ENCODE data around the gene FLCN. TPM values are rescaled to one million over a fixed set of nuclear protein-coding genes. Genes with fewer than 3 reads are reported as not detected.

The FLCN gene
- total and polyA plus RNA-seq, 2 experiments from 2014 or later: 12.1 to 36.6 TPM

DNA sequence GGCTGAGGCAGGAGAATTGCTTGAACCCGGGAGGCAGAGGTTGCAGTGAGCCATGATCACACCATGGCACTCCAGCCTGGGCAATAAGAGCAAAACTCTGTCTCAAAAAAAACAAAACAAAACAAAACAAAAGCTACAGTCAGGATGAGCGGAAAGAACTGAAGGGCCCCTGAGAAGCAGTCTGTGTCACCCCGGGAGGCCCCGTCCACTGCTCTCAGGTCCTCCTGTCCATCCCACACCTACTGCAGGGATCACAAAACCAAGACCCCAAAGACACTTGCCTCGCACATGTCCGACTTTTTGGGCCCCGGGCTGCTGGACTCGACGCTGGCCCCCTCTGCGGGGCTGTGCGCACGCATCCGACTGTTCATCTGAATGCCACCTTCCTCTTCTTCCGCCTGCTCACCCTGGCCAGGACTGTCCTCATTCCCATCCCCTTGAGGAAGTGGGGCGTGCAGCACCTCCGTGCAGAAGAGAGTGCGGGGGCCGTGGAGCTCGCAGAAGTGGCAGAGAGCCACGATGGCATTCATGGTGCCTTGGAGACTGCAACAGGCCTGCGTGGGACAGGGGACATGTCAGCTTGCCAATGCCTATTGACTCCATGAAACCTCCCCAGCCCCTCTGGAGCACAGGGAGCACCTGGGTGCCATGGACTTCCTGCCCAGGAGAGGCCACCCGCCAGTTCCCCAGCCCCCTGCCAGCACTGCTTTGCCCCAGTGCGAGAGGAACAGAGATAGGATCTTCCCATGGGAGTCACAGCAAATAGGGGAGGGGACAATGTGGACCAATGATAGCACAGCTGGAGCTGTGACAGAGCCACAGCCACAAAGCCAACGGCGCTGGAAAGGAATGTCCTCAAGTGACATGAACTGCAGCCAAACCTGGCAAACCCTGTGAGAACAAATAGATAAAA is 9.1 kb downstream of the FLCN start:
- H3K9me3 Mint-ChIP-seq: no peaks in the 10 kb centered on the region
- no peak for ATAC-seq

More for the DNA sequence above, 9.1 kb downstream of the FLCN start:
- no peak overlapping the region for H3K27ac ChIP-seq (ENCODE audit: low read depth)
- Mint-ChIP-seq H3K36me3 (ENCODE audit: low read depth) (peaks cover 78% of the 10 kb centered on the region), H3K27ac (no peak overlapping the region), H3K27me3 (ENCODE audit: insufficient read depth, low read depth, poor library complexity) (peaks cover 12% of the 10 kb centered on the region), H3K4me3 (no peak overlapping the region), H3K4me1 (no peaks in the 10 kb centered on the region)
- no peak overlapping the region for H3K4me3 ChIP-seq
- H2AFZ ChIP-seq: no peak overlapping the region
- H3K4me2 ChIP-seq: no peak overlapping the region
- no peaks in the 10 kb centered on the region for H3K9me2 ChIP-seq (ENCODE audit: insufficient read depth)
- H3K36me3 ChIP-seq (ENCODE audit: insufficient read depth): peaks cover 30% of the 10 kb centered on the region
- no peaks in the 10 kb centered on the region for H3K4me1 ChIP-seq (ENCODE audit: insufficient read depth)
- peaks cover 4% of the 10 kb centered on the region; the same call in 1 of the 2 replicates for H3K79me2 ChIP-seq (replicated peaks; ENCODE audit: insufficient read depth)
- H4K20me1 ChIP-seq (replicated peaks; ENCODE audit: insufficient read depth): peaks cover 3% of the 10 kb centered on the region; the same call in 1 of the 2 replicates
- DNase-seq (ENCODE audit: low spot score): no peak
- TF ChIP-seq CREB1 (CRISPR knock-in tag; IDR thresholded peaks at IDR 0.05; ENCODE audit: low read depth) (no peak), EZH2 (IDR thresholded peaks at IDR 0.05; ENCODE audit: low read depth, unreplicated experiment) (no peak), STAT1 (IDR thresholded peaks at IDR 0.05; ENCODE audit: unreplicated experiment) (no peak)
- TF ChIP-seq, protein P1, sequence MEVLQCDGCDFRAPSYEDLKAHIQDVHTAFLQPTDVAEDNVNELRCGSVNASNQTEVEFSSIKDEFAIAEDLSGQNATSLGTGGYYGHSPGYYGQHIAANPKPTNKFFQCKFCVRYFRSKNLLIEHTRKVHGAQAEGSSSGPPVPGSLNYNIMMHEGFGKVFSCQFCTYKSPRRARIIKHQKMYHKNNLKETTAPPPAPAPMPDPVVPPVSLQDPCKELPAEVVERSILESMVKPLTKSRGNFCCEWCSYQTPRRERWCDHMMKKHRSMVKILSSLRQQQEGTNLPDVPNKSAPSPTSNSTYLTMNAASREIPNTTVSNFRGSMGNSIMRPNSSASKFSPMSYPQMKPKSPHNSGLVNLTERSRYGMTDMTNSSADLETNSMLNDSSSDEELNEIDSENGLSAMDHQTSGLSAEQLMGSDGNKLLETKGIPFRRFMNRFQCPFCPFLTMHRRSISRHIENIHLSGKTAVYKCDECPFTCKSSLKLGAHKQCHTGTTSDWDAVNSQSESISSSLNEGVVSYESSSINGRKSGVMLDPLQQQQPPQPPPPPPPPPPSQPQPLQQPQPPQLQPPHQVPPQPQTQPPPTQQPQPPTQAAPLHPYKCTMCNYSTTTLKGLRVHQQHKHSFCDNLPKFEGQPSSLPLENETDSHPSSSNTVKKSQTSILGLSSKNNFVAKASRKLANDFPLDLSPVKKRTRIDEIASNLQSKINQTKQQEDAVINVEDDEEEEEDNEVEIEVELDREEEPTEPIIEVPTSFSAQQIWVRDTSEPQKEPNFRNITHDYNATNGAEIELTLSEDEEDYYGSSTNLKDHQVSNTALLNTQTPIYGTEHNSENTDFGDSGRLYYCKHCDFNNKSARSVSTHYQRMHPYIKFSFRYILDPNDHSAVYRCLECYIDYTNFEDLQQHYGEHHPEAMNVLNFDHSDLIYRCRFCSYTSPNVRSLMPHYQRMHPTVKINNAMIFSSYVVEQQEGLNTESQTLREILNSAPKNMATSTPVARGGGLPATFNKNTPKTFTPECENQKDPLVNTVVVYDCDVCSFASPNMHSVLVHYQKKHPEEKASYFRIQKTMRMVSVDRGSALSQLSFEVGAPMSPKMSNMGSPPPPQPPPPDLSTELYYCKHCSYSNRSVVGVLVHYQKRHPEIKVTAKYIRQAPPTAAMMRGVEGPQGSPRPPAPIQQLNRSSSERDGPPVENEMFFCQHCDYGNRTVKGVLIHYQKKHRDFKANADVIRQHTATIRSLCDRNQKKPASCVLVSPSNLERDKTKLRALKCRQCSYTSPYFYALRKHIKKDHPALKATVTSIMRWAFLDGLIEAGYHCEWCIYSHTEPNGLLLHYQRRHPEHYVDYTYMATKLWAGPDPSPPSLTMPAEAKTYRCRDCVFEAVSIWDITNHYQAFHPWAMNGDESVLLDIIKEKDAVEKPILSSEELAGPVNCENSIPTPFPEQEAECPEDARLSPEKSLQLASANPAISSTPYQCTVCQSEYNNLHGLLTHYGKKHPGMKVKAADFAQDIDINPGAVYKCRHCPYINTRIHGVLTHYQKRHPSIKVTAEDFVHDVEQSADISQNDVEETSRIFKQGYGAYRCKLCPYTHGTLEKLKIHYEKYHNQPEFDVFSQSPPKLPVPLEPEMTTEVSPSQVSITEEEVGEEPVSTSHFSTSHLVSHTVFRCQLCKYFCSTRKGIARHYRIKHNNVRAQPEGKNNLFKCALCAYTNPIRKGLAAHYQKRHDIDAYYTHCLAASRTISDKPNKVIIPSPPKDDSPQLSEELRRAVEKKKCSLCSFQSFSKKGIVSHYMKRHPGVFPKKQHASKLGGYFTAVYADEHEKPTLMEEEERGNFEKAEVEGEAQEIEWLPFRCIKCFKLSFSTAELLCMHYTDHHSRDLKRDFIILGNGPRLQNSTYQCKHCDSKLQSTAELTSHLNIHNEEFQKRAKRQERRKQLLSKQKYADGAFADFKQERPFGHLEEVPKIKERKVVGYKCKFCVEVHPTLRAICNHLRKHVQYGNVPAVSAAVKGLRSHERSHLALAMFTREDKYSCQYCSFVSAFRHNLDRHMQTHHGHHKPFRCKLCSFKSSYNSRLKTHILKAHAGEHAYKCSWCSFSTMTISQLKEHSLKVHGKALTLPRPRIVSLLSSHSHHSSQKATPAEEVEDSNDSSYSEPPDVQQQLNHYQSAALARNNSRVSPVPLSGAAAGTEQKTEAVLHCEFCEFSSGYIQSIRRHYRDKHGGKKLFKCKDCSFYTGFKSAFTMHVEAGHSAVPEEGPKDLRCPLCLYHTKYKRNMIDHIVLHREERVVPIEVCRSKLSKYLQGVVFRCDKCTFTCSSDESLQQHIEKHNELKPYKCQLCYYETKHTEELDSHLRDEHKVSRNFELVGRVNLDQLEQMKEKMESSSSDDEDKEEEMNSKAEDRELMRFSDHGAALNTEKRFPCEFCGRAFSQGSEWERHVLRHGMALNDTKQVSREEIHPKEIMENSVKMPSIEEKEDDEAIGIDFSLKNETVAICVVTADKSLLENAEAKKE (CRISPR knock-in tag; IDR thresholded peaks at IDR 0.05): no peak
- TF ChIP-seq, protein P2, sequence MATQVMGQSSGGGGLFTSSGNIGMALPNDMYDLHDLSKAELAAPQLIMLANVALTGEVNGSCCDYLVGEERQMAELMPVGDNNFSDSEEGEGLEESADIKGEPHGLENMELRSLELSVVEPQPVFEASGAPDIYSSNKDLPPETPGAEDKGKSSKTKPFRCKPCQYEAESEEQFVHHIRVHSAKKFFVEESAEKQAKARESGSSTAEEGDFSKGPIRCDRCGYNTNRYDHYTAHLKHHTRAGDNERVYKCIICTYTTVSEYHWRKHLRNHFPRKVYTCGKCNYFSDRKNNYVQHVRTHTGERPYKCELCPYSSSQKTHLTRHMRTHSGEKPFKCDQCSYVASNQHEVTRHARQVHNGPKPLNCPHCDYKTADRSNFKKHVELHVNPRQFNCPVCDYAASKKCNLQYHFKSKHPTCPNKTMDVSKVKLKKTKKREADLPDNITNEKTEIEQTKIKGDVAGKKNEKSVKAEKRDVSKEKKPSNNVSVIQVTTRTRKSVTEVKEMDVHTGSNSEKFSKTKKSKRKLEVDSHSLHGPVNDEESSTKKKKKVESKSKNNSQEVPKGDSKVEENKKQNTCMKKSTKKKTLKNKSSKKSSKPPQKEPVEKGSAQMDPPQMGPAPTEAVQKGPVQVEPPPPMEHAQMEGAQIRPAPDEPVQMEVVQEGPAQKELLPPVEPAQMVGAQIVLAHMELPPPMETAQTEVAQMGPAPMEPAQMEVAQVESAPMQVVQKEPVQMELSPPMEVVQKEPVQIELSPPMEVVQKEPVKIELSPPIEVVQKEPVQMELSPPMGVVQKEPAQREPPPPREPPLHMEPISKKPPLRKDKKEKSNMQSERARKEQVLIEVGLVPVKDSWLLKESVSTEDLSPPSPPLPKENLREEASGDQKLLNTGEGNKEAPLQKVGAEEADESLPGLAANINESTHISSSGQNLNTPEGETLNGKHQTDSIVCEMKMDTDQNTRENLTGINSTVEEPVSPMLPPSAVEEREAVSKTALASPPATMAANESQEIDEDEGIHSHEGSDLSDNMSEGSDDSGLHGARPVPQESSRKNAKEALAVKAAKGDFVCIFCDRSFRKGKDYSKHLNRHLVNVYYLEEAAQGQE (IDR thresholded peaks at IDR 0.05; ENCODE audit: unreplicated experiment): no peak
- TF ChIP-seq, protein P3, sequence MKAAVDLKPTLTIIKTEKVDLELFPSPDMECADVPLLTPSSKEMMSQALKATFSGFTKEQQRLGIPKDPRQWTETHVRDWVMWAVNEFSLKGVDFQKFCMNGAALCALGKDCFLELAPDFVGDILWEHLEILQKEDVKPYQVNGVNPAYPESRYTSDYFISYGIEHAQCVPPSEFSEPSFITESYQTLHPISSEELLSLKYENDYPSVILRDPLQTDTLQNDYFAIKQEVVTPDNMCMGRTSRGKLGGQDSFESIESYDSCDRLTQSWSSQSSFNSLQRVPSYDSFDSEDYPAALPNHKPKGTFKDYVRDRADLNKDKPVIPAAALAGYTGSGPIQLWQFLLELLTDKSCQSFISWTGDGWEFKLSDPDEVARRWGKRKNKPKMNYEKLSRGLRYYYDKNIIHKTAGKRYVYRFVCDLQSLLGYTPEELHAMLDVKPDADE (IDR thresholded peaks at IDR 0.05): no peak
- TF ChIP-seq, protein P4, sequence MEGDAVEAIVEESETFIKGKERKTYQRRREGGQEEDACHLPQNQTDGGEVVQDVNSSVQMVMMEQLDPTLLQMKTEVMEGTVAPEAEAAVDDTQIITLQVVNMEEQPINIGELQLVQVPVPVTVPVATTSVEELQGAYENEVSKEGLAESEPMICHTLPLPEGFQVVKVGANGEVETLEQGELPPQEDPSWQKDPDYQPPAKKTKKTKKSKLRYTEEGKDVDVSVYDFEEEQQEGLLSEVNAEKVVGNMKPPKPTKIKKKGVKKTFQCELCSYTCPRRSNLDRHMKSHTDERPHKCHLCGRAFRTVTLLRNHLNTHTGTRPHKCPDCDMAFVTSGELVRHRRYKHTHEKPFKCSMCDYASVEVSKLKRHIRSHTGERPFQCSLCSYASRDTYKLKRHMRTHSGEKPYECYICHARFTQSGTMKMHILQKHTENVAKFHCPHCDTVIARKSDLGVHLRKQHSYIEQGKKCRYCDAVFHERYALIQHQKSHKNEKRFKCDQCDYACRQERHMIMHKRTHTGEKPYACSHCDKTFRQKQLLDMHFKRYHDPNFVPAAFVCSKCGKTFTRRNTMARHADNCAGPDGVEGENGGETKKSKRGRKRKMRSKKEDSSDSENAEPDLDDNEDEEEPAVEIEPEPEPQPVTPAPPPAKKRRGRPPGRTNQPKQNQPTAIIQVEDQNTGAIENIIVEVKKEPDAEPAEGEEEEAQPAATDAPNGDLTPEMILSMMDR (conservative IDR thresholded peaks at IDR 0.05; ENCODE audit: low read depth in 2 of 2): no peak
- no peaks in the 10 kb centered on the region for H3F3A ChIP-seq (replicated peaks; ENCODE audit: low read depth)
- no peaks in the 10 kb centered on the region for H3K27me3 ChIP-seq (ENCODE audit: insufficient read depth)

Data from GM23338 (cell line).